ENCODE results near the gene HOXB6. TPM values are rescaled to one million over a fixed set of nuclear protein-coding genes. Genes with fewer than 3 reads are reported as not detected.

HOXB6 gene
- total RNA-seq, 1 donor, result 0.63 TPM

GRCh38 chr17:48563385-48563838, 41.4 kb downstream of the HOXB6 start:
- peak overlapping the region; percentile 67 for H3K4me3 ChIP-seq (ENCODE audit: low read depth, low read length)
- DNase-seq (ENCODE audit: low read depth), result peak; percentile 28
- TF ChIP-seq, protein P1, sequence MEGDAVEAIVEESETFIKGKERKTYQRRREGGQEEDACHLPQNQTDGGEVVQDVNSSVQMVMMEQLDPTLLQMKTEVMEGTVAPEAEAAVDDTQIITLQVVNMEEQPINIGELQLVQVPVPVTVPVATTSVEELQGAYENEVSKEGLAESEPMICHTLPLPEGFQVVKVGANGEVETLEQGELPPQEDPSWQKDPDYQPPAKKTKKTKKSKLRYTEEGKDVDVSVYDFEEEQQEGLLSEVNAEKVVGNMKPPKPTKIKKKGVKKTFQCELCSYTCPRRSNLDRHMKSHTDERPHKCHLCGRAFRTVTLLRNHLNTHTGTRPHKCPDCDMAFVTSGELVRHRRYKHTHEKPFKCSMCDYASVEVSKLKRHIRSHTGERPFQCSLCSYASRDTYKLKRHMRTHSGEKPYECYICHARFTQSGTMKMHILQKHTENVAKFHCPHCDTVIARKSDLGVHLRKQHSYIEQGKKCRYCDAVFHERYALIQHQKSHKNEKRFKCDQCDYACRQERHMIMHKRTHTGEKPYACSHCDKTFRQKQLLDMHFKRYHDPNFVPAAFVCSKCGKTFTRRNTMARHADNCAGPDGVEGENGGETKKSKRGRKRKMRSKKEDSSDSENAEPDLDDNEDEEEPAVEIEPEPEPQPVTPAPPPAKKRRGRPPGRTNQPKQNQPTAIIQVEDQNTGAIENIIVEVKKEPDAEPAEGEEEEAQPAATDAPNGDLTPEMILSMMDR (IDR thresholded peaks at IDR 0.05; ENCODE audit: insufficient read depth, low read length), result no peak

GRCh38 chr17:48562934-48563333, 41.9 kb downstream of the HOXB6 start:
- no peak for DNase-seq (ENCODE audit: low read depth)
- TF ChIP-seq, protein P1 (IDR thresholded peaks at IDR 0.05; ENCODE audit: insufficient read depth, low read length), result no peak
- peak overlapping the region; percentile 67 for H3K4me3 ChIP-seq (ENCODE audit: low read depth, low read length)

GRCh38 chr17:48561884-48562810, 42.6 kb downstream of the HOXB6 start:
- DNase-seq (ENCODE audit: low read depth), result no peak
- peak overlapping the region; percentile 67 for H3K4me3 ChIP-seq (ENCODE audit: low read depth, low read length)
- TF ChIP-seq, protein P1 (IDR thresholded peaks at IDR 0.05; ENCODE audit: insufficient read depth, low read length), result peak; percentile 53

DNA sequence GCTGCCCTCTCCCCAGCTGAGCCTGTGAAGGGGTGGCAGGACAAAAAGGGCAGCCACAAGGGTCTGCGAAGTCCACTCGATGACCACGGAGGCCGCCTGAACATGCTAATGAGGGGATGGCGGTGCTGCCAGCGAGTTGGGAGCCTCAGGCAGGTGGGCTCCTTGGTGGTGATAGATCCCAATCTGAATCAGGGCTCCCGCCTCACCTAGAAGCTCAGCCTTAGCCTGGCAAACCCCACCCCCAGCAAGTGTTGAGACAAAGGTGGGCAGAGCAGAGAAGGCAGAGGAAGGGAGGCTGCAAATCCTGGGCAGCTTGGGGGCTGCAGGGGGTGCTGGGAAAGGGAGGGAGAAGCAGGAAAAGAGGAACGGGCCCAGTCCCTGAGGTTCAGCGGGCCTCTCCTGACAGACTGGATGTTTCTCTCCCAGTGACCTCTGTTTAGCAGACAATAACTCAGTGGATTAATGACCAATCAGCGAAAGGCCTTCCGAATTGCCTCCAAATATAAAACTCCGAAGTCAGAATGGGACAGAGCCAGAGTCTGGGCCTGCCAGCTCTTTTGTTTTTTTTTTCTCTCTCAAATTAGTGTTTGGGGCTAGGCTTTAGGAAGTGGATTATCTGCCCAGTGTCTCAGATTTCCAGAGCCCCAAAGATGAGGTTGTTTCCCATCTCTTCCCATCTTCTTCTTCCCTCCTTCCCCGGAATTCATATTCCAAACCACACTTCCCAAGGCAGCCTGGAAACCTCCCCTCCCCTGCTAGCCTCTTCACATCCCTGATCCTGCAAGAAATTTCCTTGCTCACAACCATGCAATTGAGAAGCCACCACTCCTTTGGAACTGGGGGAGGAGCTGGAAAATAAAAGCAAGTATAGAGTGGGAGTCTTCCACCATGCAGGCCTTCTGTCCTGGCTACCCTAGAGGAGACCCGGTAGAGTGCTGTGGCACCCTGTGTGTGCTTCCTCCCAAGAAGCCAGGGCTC, 44.7 kb downstream of the HOXB6 start:
- peak overlapping the region; percentile 61 for H3K4me3 ChIP-seq (ENCODE audit: low read depth, low read length)
- TF ChIP-seq, protein P1 (IDR thresholded peaks at IDR 0.05; ENCODE audit: insufficient read depth, low read length), result no peak
- peak; percentile 81 for DNase-seq (ENCODE audit: low read depth)

- peak overlapping the region; percentile 61 for H3K4me3 ChIP-seq (ENCODE audit: low read depth, low read length)
- DNase-seq (ENCODE audit: low read depth), result peak; percentile 30
- TF ChIP-seq, protein P1 (IDR thresholded peaks at IDR 0.05; ENCODE audit: insufficient read depth, low read length), result no peak
Observed at GRCh38 chr17:48559122-48559839, 45.5 kb downstream of the HOXB6 start.

- DNase-seq (ENCODE audit: low read depth), result peak; percentile 19
- TF ChIP-seq, protein P1 (IDR thresholded peaks at IDR 0.05; ENCODE audit: insufficient read depth, low read length), result no peak
- H3K4me3 ChIP-seq (ENCODE audit: low read depth, low read length), result peak overlapping the region; percentile 61
Observed at GRCh38 chr17:48558831-48559121, 46.0 kb downstream of the HOXB6 start.
